ENCODE results near the gene EDRF1. TPM values are rescaled to one million over a fixed set of nuclear protein-coding genes. Genes with fewer than 3 reads are reported as not detected.

Gene EDRF1
- total and polyA plus RNA-seq, 2 of the 4 experiments (the other 2 are of a cell fraction), result 17.0 to 24.9 TPM

GRCh38 chr10:125782616-125783015 is 63.1 kb downstream of the EDRF1 start:
- Histone ChIP-seq H3K4me3 (ENCODE audit: insufficient read depth, low read depth, low read length) (no peak overlapping the region), H3K4me1 (ENCODE audit: control insufficient read depth, insufficient read depth, low read length) (no peaks in the 10 kb centered on the region), H3K18ac (ENCODE audit: low read depth, low read length) (no peak overlapping the region), H3K4ac (ENCODE audit: low read depth, low read length) (no peak overlapping the region), H3K36me3 (ENCODE audit: control insufficient read depth, insufficient read depth, low read length) (no peaks in the 10 kb centered on the region), H3K9me3 (ENCODE audit: control insufficient read depth, insufficient read depth, low read length) (no peaks in the 10 kb centered on the region), H4K91ac (ENCODE audit: insufficient read depth, low read depth, low read length) (no peak overlapping the region), H3K27ac (ENCODE audit: insufficient read depth, low read length) (no peak overlapping the region), H2AK5ac (ENCODE audit: low read depth, low read length) (no peak overlapping the region), H4K5ac (ENCODE audit: low read depth, low read length) (no peak overlapping the region), H2AK9ac (replicated peaks; ENCODE audit: low read depth, low read length, poor library complexity) (no peak overlapping the region), H2AFZ (replicated peaks; ENCODE audit: low read length, poor library complexity) (peak overlapping the region; percentile 30), H2BK20ac (ENCODE audit: low read depth, low read length) (no peak overlapping the region), H4K8ac (ENCODE audit: low read depth in 2 of 2, low read length in 2 of 2) (no peak overlapping the region), H3K4me2 (ENCODE audit: low read depth, low read length) (no peak overlapping the region), H3K27me3 (ENCODE audit: control insufficient read depth, insufficient read depth, low read length) (no peaks in the 10 kb centered on the region; the same call in 1 of the 2 replicates), H3K9me1 (ENCODE audit: insufficient read depth, low read length) (no peaks in the 10 kb centered on the region), H3K9ac (ENCODE audit: low read depth, low read length) (no peak overlapping the region), H3K56ac (ENCODE audit: extremely low read depth, insufficient read depth, low read length) (no peak overlapping the region), H2BK5ac (ENCODE audit: low read depth, low read length, poor library complexity, severe bottlenecking) (no peak overlapping the region), H3K14ac (replicated peaks; ENCODE audit: low read depth, low read length) (no peak overlapping the region), H3K23ac (ENCODE audit: low read depth, low read length) (no peak overlapping the region), H2BK120ac (ENCODE audit: low read depth, low read length) (no peak overlapping the region), H3K79me1 (ENCODE audit: low read depth in 1 of 2, low read length in 2 of 2) (no peaks in the 10 kb centered on the region), H4K20me1 (ENCODE audit: insufficient read depth, low read length) (no peaks in the 10 kb centered on the region), H2BK15ac (ENCODE audit: low read depth, low read length) (no peak overlapping the region)
- no peak for ATAC-seq (ENCODE audit: low read depth)
- CTCF ChIA-PET, result no interaction called here
- in situ Hi-C loops (cut with MboI; ENCODE audit: low sequenced_read_pairs), result no loop called here
- WGBS, 2 experiments (ENCODE audit: extremely low coverage in 2 of 2, insufficient read length in 1 of 2), result no CpG with 5 or more reads among the region's 11 CpGs
- BruUV-seq (replicated peaks), result no TSS peak
- intact Hi-C loops (cut with micrococcal nuclease), result no loop called here
- dilution Hi-C loops (cut with HindIII; ENCODE audit: low sequenced_read_pairs, unreplicated experiment), result no loop called here
- peak; percentile 4 for DNase-seq
- POLR2A ChIA-PET (ENCODE audit: unreplicated experiment), result no interaction called here
- TF ChIP-seq CEBPB (IDR thresholded peaks at IDR 0.05; ENCODE audit: low read depth, low read length), result no peak
- no peak for TF ChIP-seq CTCF (conservative IDR thresholded peaks at IDR 0.05; ENCODE audit: low read depth, low read length)
- TF ChIP-seq, protein P1, sequence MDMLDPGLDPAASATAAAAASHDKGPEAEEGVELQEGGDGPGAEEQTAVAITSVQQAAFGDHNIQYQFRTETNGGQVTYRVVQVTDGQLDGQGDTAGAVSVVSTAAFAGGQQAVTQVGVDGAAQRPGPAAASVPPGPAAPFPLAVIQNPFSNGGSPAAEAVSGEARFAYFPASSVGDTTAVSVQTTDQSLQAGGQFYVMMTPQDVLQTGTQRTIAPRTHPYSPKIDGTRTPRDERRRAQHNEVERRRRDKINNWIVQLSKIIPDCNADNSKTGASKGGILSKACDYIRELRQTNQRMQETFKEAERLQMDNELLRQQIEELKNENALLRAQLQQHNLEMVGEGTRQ (IDR thresholded peaks at IDR 0.05; ENCODE audit: low read depth, low read length), result peak; percentile 30
- TF ChIP-seq POLR2A (IDR thresholded peaks at IDR 0.05; ENCODE audit: low read depth, low read length), result no peak

Measured in IMR-90 (cell line).